Stimulated activated CD8-positive, alpha-beta memory T cell treated with anti-CD3 and anti-CD28 coated beads, Interleukin-2, amount 100 ng/mL, for 48 hours (primary cell): ENCODE data around the gene RMI1.
"Not testable (repeated sequence)": the region's sequence is repeated elsewhere in the genome, so short reads cannot be mapped to it uniquely, and the experiment has no call there.

Source experiments
- DNase-seq, 2 donors: peaks; one replicate each; pipeline ENCODE4 v3.0.0-alpha.2; 2020; ENCODE audit warnings: low read depth in 2 of 2

RMI1 gene

GRCh38 chr9:84003246-84003645, 22.6 kb downstream of the RMI1 start:
- no peak for DNase-seq

GRCh38 chr9:84007662-84008061, 27.1 kb downstream of the RMI1 start:
- no peak for DNase-seq

DNA sequence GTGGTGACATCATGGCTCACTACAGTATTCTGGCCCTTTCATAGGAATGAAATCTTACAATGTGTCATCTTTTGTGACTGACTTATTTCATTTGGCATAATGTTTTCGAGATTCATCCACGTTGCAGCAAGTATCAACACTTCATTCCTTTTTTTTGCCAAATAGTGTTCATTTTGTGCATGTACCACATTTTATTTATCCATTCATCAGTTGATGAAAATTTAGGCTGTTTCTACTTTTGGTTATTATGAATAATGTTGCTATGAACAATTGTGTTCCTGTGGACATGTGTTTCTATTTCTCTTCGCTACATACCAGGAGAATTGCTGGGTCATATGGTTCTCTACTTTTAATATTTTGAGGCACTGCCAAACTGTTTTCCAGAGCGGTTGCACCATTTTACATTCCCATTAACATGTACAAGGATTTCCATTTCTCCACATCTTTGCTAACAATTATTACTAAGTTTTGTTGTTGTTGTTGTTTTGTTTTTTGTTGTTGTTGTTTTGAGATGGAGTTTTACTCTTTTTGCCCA, 43.5 kb downstream of the RMI1 start:
- no peak for DNase-seq

GRCh38 chr9:84027201-84027600, 46.6 kb downstream of the RMI1 start:
- no peak for DNase-seq

DNA sequence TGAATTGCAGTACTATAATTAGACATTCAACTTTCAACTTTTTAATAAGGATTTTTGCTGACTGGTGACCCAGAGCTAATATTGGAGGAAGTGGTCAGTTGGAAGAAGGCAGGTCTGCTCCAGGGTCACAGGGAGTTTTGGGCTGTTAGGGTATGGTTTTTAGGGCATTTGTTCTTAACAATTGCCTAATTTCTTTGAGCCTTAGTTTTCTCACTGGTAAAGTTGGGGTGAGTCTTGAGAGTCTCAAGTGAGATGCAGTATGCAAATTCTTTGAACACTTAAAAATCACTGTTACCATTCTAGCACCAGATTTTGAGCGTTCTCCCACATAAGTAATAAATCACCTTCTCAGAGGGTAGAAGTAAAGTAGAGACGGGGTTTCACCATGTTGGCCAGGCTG, 50.9 kb downstream of the RMI1 start:
- DNase-seq, result no peak

- not testable (repeated sequence) for DNase-seq
These were observed 61.3 kb downstream of the RMI1 start for GRCh38 chr9:84041857-84042256.

DNA sequence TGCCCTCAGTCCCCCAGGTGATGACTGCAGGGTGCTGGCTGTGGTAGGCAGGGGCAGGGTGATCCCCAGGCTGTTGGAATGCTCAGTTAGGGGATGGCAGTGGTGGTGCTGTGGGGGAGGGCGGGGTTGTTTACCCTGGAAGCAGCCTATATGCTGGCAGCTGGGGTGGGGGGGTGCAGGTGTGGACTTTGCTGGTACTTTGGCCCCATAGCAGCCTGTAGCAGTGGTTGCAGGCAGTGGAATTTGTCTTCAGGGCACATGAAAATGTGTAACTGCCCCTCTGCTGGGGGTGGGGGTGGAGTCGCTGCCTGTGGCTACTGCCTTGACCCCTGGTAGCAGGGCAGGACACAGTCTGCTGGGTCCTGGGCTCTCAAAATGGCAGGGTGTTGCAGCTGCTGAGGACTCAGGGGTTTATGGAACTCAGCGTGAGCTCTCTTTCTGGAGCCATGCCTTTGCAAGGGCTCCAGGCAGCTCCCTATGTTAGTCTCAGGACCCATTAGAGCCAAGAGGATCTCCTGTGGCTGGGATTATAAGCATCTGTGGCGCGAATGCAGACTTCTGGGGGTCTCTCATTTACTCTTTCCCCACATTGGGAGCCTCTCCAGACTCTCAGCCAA, 65.0 kb downstream of the RMI1 start:
- DNase-seq, result no peak
